KOPT-K1 (cell line): ENCODE data around the gene SEMA6B.

Experiments
- H3K27ac ChIP-seq: fragments of 200-600 bp; sonication (generic); 2 replicates; pipeline ENCODE4 v1.5.1; 2016; ENCODE audit warnings: antibody characterized with exemption, mild to moderate bottlenecking, low read depth, low read length; ENCODE audit not compliant: poor library complexity, severe bottlenecking
- H3K36me3 ChIP-seq: fragments of 200-600 bp; sonication (generic); 2 replicates; pipeline ENCODE4 v1.5.1; 2017; ENCODE audit warnings: antibody characterized with exemption, mild to moderate bottlenecking, low read length, moderate library complexity; ENCODE audit not compliant: insufficient read depth
- H3K9me3 ChIP-seq: fragments of 200-600 bp; sonication (generic); 2 replicates; pipeline ENCODE4 v1.5.1; 2017; ENCODE audit warnings: antibody characterized with exemption, low read length, mild to moderate bottlenecking; ENCODE audit not compliant: insufficient read depth, poor library complexity, severe bottlenecking

Gene SEMA6B

GRCh38 chr19:4581666-4582553, 22.4 kb upstream of the SEMA6B start:
- no peaks in the 10 kb centered on the region for H3K36me3 ChIP-seq
- H3K27ac ChIP-seq = no peak overlapping the region
- no peaks in the 10 kb centered on the region for H3K9me3 ChIP-seq

DNA sequence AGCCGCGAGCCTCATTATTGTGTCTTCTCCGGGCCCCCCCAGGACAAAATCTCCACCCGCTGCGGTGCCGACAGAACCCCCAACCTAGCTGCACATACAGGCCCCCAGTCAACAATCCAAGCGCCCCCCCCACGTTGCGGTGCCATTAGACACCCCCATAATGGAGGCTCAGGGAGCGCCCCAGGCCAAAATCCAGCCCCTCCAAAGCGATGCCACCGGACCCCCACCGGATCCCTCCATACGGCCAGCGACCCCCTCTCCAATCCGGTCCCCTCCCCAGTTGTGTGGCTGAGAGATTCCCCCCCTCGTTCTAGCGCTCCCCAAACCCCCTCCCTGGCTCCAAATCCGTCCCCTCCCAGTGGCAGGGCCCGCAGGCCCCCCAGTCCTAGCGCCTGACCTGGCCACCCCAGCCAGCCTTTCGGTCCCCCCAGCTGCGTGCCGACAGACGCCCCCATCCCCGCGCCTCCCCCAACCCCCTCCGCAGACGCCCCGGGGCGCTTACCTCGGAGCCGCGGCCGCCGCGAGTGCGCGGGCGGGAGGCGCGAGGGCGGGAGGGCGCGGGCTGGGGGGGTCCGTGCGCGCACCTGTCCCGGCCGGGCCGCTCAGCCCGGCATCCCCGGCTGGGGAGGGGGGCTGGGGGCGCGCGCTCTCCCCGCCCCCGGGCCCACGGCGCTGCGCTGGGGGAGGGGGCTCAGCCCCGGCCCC, 21.6 kb upstream of the SEMA6B start:
- no peaks in the 10 kb centered on the region for H3K36me3 ChIP-seq
- H3K27ac ChIP-seq = no peak overlapping the region
- H3K9me3 ChIP-seq = no peaks in the 10 kb centered on the region

DNA sequence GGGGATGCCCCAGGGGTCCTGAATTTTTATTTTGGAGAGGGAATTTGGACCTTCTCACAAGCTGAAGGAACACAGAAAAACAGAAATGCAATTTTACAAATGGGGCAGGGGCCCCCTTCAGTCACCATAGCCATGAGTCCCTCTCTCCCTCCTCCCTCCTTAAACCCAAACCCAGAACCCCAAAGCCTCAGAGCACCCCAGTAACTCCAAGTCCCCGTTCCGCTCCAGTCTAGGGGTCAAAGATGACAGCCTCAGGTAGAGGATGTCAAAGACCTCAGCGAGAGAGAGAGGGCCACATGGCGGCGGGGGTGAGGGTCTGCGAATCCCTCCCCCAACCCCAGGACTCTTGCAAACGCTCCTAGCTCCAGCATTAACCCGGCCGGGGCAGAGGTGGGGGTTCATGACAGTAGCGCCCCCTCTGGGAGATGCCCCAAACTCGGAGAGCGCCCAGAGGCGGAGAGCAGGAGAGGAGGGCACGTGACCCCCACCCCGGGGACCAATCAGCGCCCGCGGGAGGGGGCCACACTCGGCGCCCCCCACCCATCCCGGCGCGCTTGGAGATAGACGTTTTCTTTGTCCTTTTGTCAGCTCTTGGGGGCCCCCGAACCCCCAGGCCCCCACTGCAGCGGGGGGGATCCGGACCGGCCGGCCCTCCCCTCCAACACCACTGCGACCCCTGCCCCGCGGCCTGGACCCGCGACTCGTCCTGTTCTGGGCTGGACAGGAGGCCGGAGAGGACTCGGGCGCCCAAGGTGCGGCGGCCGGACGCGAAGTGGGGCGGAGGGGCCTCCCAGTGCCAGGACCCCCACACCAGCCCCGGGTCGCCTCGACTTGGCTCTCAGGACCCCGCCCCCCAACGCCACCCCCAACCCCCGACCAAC, 20.8 kb upstream of the SEMA6B start:
- Histone ChIP-seq H3K27ac (no peak overlapping the region), H3K9me3 (no peaks in the 10 kb centered on the region), H3K36me3 (no peaks in the 10 kb centered on the region)

GRCh38 chr19:4579389-4579788, 19.9 kb upstream of the SEMA6B start:
- Histone ChIP-seq H3K36me3 (no peaks in the 10 kb centered on the region), H3K9me3 (no peaks in the 10 kb centered on the region), H3K27ac (no peak overlapping the region)

DNA sequence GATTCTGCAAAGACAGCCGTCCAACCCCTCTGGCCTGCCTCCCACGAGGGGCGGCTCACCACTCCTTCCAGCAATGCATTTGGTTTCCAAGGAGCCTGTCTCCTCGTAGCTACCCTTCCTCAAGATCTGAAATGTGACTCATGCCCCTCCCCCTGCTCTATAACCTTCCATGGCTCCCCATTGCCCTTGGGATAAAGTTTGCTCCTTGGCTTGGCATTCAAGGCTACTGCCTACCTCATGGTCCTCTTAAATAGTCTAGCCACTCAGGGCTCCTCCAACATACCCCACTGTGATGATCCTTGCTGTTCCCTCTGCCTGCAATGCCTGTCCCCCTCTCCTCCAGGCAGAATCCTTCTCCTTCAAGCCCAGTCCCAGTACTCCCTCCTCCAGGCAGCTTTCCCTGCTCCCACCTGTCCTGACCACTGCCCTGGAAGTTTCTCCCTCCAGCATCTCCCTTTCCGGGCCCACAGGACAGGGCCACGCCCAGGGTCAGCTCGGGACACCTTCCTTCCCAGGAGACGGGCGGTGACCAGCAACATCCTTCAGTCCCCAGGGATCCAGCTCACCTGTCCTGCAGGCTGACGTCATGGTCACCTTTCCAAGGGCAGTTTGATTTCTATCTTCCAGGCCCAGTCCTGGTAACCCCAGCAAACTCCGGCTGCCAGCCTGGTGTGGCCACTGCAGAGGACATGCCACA, 19.2 kb upstream of the SEMA6B start:
- no peaks in the 10 kb centered on the region for H3K9me3 ChIP-seq
- H3K27ac ChIP-seq = no peak overlapping the region
- H3K36me3 ChIP-seq = no peaks in the 10 kb centered on the region

GRCh38 chr19:4577020-4577782, 17.7 kb upstream of the SEMA6B start:
- Histone ChIP-seq H3K9me3 (no peaks in the 10 kb centered on the region), H3K27ac (no peak overlapping the region), H3K36me3 (no peaks in the 10 kb centered on the region)

GRCh38 chr19:4576016-4576933, 16.8 kb upstream of the SEMA6B start:
- no peaks in the 10 kb centered on the region for H3K9me3 ChIP-seq
- no peak overlapping the region for H3K27ac ChIP-seq
- no peaks in the 10 kb centered on the region for H3K36me3 ChIP-seq

GRCh38 chr19:4575267-4576015, 16.0 kb upstream of the SEMA6B start:
- H3K27ac ChIP-seq = no peak overlapping the region
- H3K36me3 ChIP-seq = no peaks in the 10 kb centered on the region
- no peaks in the 10 kb centered on the region for H3K9me3 ChIP-seq

DNA sequence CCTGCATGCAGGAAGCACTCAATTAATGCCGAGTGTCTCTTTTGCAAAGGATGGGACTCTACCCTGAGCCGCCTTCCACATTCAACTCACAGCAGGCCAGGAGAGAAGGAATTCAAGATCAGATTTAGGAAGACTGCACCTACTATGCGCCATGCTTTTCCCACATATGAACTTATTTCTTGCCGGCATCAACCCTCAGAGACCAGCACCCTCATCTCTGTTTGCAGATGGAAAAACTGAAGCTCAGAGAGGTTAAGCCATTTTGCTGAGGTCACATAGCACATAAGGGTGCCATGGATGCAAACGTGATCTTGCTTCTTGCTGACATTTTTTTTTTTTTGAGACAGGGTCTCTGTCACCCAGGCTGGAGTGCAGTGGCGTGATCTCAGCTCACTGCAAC, 14.2 kb upstream of the SEMA6B start:
- Histone ChIP-seq H3K9me3 (no peaks in the 10 kb centered on the region), H3K36me3 (no peaks in the 10 kb centered on the region), H3K27ac (no peak overlapping the region)

- no peaks in the 10 kb centered on the region for H3K9me3 ChIP-seq
- H3K27ac ChIP-seq = no peak overlapping the region
- H3K36me3 ChIP-seq = no peaks in the 10 kb centered on the region
Measured at GRCh38 chr19:4571305-4571917, 11.9 kb upstream of the SEMA6B start.

- no peaks in the 10 kb centered on the region for H3K9me3 ChIP-seq
- no peak overlapping the region for H3K27ac ChIP-seq
Measured at GRCh38 chr19:4570916-4571304, 11.4 kb upstream of the SEMA6B start.

DNA sequence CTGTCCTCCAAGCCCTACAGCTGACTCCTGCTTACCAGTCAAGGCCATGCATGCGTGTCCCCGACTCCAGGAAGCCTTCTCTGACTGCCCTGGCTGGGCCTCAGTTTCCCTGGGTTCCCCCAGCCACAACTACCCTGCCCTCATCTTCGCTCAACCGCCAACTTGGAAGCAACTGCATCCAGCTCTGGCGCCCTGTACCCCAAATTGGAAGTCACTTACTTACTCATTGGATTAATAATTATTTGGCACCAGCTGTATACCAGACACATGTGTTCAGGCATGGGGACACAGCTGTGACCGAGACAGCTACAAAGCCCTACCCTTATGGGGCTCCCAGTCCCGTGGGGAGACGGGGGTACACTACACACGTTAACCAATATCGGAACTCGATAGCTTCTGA, 10.9 kb upstream of the SEMA6B start:
- no peak overlapping the region for H3K27ac ChIP-seq
- no peaks in the 10 kb centered on the region for H3K36me3 ChIP-seq
- H3K9me3 ChIP-seq = no peaks in the 10 kb centered on the region

More at GRCh38 chr19:4570916-4571304, 11.4 kb upstream of the SEMA6B start:
- no peaks in the 10 kb centered on the region for H3K36me3 ChIP-seq
